DND-41 (cell line): ENCODE data around the gene MYBPC1.

ENCODE experiments used
- ATAC-seq: fragments of 200-7000 bp; cut with Tn5 transposase; 3 replicates; pipeline ENCODE4 v1.9.1; 2021; ENCODE audit warnings: low read depth; ENCODE audit not compliant: insufficient read depth
- DNase-seq: peaks from one replicate; pipeline ENCODE4 v3.0.0-alpha.2; 2020
- H2AFZ ChIP-seq: 2 replicates; pipeline ENCODE4 v1.6.0; 2012; ENCODE audit warnings: low read depth, low read length
- H3K27ac ChIP-seq: 2 replicates; pipeline ENCODE4 v1.5.1; 2012; ENCODE audit warnings: low read length, inconsistent platforms
- H3K27me3 ChIP-seq: fragments of 200-600 bp; sonication (generic); 2 replicates; pipeline ENCODE4 v1.6.0; 2012; ENCODE audit warnings: low read length, mild to moderate bottlenecking, inconsistent platforms; ENCODE audit not compliant: insufficient read depth, poor library complexity
- H3K36me3 ChIP-seq: 2 replicates; pipeline ENCODE4 v1.5.1; 2012; ENCODE audit warnings: low read length, inconsistent platforms; ENCODE audit not compliant: insufficient read depth
- H3K4me1 ChIP-seq: 2 replicates; pipeline ENCODE4 v1.5.1; 2012; ENCODE audit warnings: mild to moderate bottlenecking, low read length; ENCODE audit not compliant: insufficient read depth
- H3K4me2 ChIP-seq: 2 replicates; pipeline ENCODE4 v1.6.0; 2012; ENCODE audit warnings: mild to moderate bottlenecking, moderate library complexity, low read length, inconsistent platforms; ENCODE audit not compliant: insufficient read depth
- H3K4me3 ChIP-seq, 2 experiments: fragments of 200-600 bp in 1 of 2; shearing (Covaris generic) in 1 of 2; 2 replicates each; pipeline ENCODE4 v1.5.1; 2012 to 2016; ENCODE audit warnings: inconsistent platforms in 2 of 2, low read length in 2 of 2, mild to moderate bottlenecking in 2 of 2, low read depth in 1 of 2, moderate library complexity in 1 of 2
- H3K79me2 ChIP-seq: 2 replicates; pipeline ENCODE4 v1.6.0; 2012; ENCODE audit warnings: low read length, inconsistent platforms; ENCODE audit not compliant: insufficient read depth
- H3K9ac ChIP-seq: 2 replicates; pipeline ENCODE4 v1.6.0; 2012; ENCODE audit warnings: low read depth, mild to moderate bottlenecking, inconsistent platforms, low read length, moderate library complexity
- H3K9me3 ChIP-seq: 2 replicates; pipeline ENCODE4 v1.5.1; 2012; ENCODE audit warnings: low read length, moderate library complexity, mild to moderate bottlenecking, inconsistent platforms; ENCODE audit not compliant: insufficient read depth, severe bottlenecking
- H4K20me1 ChIP-seq: 2 replicates; pipeline ENCODE4 v1.6.0; 2012; ENCODE audit warnings: low read length; ENCODE audit not compliant: insufficient read depth
- EZH2 ChIP-seq: IDR thresholded peaks from 3 replicates; pipeline ENCODE4 v1.6.1; 2012; ENCODE audit warnings: borderline replicate concordance, low read depth, mild to moderate bottlenecking, moderate library complexity, low read length, inconsistent platforms; ENCODE audit not compliant: severe bottlenecking
- TF ChIP-seq, protein P1 (sequence below): IDR thresholded peaks from 2 replicates; pipeline ENCODE4 v1.5.1; 2012; ENCODE audit warnings: borderline replicate concordance, low read length, moderate library complexity, mild to moderate bottlenecking; ENCODE audit not compliant: poor library complexity, severe bottlenecking; ENCODE audit errors: extremely low read depth

The MYBPC1 gene

DNA sequence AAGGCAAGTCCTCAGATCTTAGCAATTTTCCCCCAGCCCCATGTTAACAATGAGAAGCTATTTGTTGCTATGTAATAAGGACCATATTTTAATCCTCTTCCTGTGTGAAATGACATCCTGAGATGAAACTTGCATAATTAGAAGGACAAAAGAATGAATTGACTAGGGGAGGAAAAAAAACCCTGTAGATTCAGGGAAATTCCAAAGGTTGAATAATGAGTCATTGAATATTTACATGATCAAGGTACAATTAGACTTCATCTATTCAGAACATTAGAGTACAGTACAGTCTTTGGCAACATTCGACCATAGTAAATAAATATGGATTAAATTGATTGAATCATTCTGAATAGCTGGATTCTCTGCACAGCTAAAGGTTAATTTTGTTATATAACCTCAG lies 9.4 kb downstream of the MYBPC1 start:
- DNase-seq (no peak), ATAC-seq (no peak)
- Histone ChIP-seq H3K4me1 (no peaks in the 10 kb centered on the region), H3K4me2 (no peak overlapping the region), H3K9ac (no peak overlapping the region), H3K27ac (no peak overlapping the region), H4K20me1 (no peaks in the 10 kb centered on the region), H3K79me2 (no peaks in the 10 kb centered on the region), H2AFZ (no peak overlapping the region), H3K4me3 (no peak overlapping the region), H3K27me3 (peaks cover 4% of the 10 kb centered on the region), H3K9me3 (no peaks in the 10 kb centered on the region), H3K36me3 (no peaks in the 10 kb centered on the region)
- no peak for TF ChIP-seq EZH2
- TF ChIP-seq, protein P1, sequence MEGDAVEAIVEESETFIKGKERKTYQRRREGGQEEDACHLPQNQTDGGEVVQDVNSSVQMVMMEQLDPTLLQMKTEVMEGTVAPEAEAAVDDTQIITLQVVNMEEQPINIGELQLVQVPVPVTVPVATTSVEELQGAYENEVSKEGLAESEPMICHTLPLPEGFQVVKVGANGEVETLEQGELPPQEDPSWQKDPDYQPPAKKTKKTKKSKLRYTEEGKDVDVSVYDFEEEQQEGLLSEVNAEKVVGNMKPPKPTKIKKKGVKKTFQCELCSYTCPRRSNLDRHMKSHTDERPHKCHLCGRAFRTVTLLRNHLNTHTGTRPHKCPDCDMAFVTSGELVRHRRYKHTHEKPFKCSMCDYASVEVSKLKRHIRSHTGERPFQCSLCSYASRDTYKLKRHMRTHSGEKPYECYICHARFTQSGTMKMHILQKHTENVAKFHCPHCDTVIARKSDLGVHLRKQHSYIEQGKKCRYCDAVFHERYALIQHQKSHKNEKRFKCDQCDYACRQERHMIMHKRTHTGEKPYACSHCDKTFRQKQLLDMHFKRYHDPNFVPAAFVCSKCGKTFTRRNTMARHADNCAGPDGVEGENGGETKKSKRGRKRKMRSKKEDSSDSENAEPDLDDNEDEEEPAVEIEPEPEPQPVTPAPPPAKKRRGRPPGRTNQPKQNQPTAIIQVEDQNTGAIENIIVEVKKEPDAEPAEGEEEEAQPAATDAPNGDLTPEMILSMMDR: no peak

GRCh38 chr12:101607894-101608293 lies 13.1 kb downstream of the MYBPC1 start:
- Histone ChIP-seq H3K27ac (no peak overlapping the region), H3K4me2 (no peak overlapping the region), H3K4me1 (no peaks in the 10 kb centered on the region), H3K9ac (no peak overlapping the region), H4K20me1 (no peaks in the 10 kb centered on the region), H3K79me2 (no peaks in the 10 kb centered on the region), H3K36me3 (no peaks in the 10 kb centered on the region), H3K4me3 (no peak overlapping the region), H3K9me3 (no peaks in the 10 kb centered on the region), H2AFZ (no peak overlapping the region), H3K27me3 (peaks cover 4% of the 10 kb centered on the region)
- no peak for DNase-seq
- TF ChIP-seq, protein P1: no peak
- no peak for TF ChIP-seq EZH2
- no peak for ATAC-seq

- H3K27ac ChIP-seq: no peak overlapping the region
These were observed 13.7 kb downstream of the MYBPC1 start for GRCh38 chr12:101608301-101609133.

More at GRCh38 chr12:101608301-101609133, 13.7 kb downstream of the MYBPC1 start:
- DNase-seq: no peak
- H3K9me3 ChIP-seq: no peaks in the 10 kb centered on the region
- H2AFZ ChIP-seq: no peak overlapping the region
- TF ChIP-seq, protein P1: no peak
- no peak for TF ChIP-seq EZH2
- peaks cover 4% of the 10 kb centered on the region for H3K27me3 ChIP-seq
- H4K20me1 ChIP-seq: no peaks in the 10 kb centered on the region
- H3K4me3 ChIP-seq: no peak overlapping the region
- H3K4me2 ChIP-seq: no peak overlapping the region
- no peaks in the 10 kb centered on the region for H3K4me1 ChIP-seq
- ATAC-seq: no peak
- H3K79me2 ChIP-seq: no peaks in the 10 kb centered on the region
- no peak overlapping the region for H3K9ac ChIP-seq
- H3K36me3 ChIP-seq: no peaks in the 10 kb centered on the region
